Measurements from ENCODE around the gene CST4.
A peak's percentile ranks its signal among the peaks of the same experiment; 100 is the strongest.
"Not testable (repeated sequence)": the region's sequence is repeated elsewhere in the genome, so short reads cannot be mapped to it uniquely, and the experiment has no call there.

Gene CST4

GRCh38 chr20:23659989-23660837 lies 28.6 kb downstream of the CST4 start:
- DNase-seq (ENCODE audit: low spot score), result no peak

GRCh38 chr20:23659610-23659988 lies 29.2 kb downstream of the CST4 start:
- not testable (repeated sequence) for DNase-seq (ENCODE audit: low spot score)

GRCh38 chr20:23658989-23659609 lies 29.7 kb downstream of the CST4 start:
- DNase-seq (ENCODE audit: low spot score), result no peak

GRCh38 chr20:23658336-23658735 lies 30.5 kb downstream of the CST4 start:
- no peak for DNase-seq (ENCODE audit: low spot score)

- no peak for DNase-seq (ENCODE audit: low spot score)
These were observed 31.6 kb downstream of the CST4 start for GRCh38 chr20:23657202-23657601.

GRCh38 chr20:23656372-23656771 lies 32.5 kb downstream of the CST4 start:
- no peak for DNase-seq (ENCODE audit: low spot score)

GRCh38 chr20:23655491-23656211 lies 33.2 kb downstream of the CST4 start:
- peak; percentile 26 for DNase-seq (ENCODE audit: low spot score)

- DNase-seq (ENCODE audit: low spot score), result no peak
These were observed 34.1 kb downstream of the CST4 start for GRCh38 chr20:23654717-23655116.

- no peak for DNase-seq (ENCODE audit: low spot score)
These were observed 34.8 kb downstream of the CST4 start for GRCh38 chr20:23654000-23654399.

- no peak for DNase-seq (ENCODE audit: low spot score)
These were observed 35.4 kb downstream of the CST4 start for GRCh38 chr20:23653400-23653938.

- DNase-seq (ENCODE audit: low spot score), result no peak
These were observed 35.9 kb downstream of the CST4 start for GRCh38 chr20:23652926-23653325.

GRCh38 chr20:23652371-23652770 lies 36.5 kb downstream of the CST4 start:
- no peak for DNase-seq (ENCODE audit: low spot score)

- no peak for DNase-seq (ENCODE audit: low spot score)
These were observed 37.7 kb downstream of the CST4 start for GRCh38 chr20:23651117-23651516.

- DNase-seq (ENCODE audit: low spot score), result no peak
These were observed 38.9 kb downstream of the CST4 start for GRCh38 chr20:23649830-23650417.

GRCh38 chr20:23649242-23649641 lies 39.6 kb downstream of the CST4 start:
- no peak for DNase-seq (ENCODE audit: low spot score)

- no peak for DNase-seq (ENCODE audit: low spot score)
These were observed 41.5 kb downstream of the CST4 start for GRCh38 chr20:23647346-23647745.

GRCh38 chr20:23646106-23646873 lies 42.5 kb downstream of the CST4 start:
- DNase-seq (ENCODE audit: low spot score), result no peak

GRCh38 chr20:23645575-23645974 lies 43.3 kb downstream of the CST4 start:
- no peak for DNase-seq (ENCODE audit: low spot score)

GRCh38 chr20:23644164-23644563 lies 44.7 kb downstream of the CST4 start:
- no peak for DNase-seq (ENCODE audit: low spot score)

GRCh38 chr20:23643659-23644058 lies 45.2 kb downstream of the CST4 start:
- no peak for DNase-seq (ENCODE audit: low spot score)

- DNase-seq (ENCODE audit: low spot score), result no peak
These were observed 46.7 kb downstream of the CST4 start for GRCh38 chr20:23641936-23642751.
